Hepatocyte (in vitro differentiated cells): ENCODE data around the gene ASB1.

Experiments used
- EZH2 ChIP-seq: fragments of 200-600 bp; sonication (generic); IDR thresholded peaks from 2 replicates; pipeline ENCODE4 v1.6.1; 2016; ENCODE audit warnings: antibody characterized with exemption, mild to moderate bottlenecking, borderline replicate concordance
- EZH2phosphoT487 ChIP-seq: fragments of 200-600 bp; sonication (generic); IDR thresholded peaks from one replicate; pipeline ENCODE4 v1.6.1; 2018; ENCODE audit warnings: antibody characterized with exemption, mild to moderate bottlenecking, low read depth, moderate library complexity; ENCODE audit not compliant: unreplicated experiment, severe bottlenecking
- TF ChIP-seq, protein P1 (sequence below): fragments of 200-600 bp; sonication (generic); IDR thresholded peaks from 2 replicates; pipeline ENCODE4 v1.5.1; 2016; ENCODE audit warnings: antibody characterized with exemption, mild to moderate bottlenecking; ENCODE audit not compliant: poor library complexity

GRCh38 chr2:238379096-238379810 is 47.5 kb upstream of the ASB1 start:
- TF ChIP-seq, protein P1, sequence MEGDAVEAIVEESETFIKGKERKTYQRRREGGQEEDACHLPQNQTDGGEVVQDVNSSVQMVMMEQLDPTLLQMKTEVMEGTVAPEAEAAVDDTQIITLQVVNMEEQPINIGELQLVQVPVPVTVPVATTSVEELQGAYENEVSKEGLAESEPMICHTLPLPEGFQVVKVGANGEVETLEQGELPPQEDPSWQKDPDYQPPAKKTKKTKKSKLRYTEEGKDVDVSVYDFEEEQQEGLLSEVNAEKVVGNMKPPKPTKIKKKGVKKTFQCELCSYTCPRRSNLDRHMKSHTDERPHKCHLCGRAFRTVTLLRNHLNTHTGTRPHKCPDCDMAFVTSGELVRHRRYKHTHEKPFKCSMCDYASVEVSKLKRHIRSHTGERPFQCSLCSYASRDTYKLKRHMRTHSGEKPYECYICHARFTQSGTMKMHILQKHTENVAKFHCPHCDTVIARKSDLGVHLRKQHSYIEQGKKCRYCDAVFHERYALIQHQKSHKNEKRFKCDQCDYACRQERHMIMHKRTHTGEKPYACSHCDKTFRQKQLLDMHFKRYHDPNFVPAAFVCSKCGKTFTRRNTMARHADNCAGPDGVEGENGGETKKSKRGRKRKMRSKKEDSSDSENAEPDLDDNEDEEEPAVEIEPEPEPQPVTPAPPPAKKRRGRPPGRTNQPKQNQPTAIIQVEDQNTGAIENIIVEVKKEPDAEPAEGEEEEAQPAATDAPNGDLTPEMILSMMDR: no peak
- TF ChIP-seq EZH2 (no peak), EZH2phosphoT487 (no peak)
